MM.1S (cell line): ENCODE measurements around the gene SCUBE2.

Experiments used
- DNase-seq: peaks from one replicate; pipeline ENCODE4 v3.0.0-alpha.2; 2015
- H2AFZ ChIP-seq: fragments of 300-600 bp; sonication (generic); 2 replicates; pipeline ENCODE4 v1.6.0; 2016; ENCODE audit warnings: antibody characterized with exemption, low read length
- H3F3A ChIP-seq: fragments of 300-600 bp; sonication (generic); 2 replicates; pipeline ENCODE4 v1.6.1; 2016; ENCODE audit warnings: mild to moderate bottlenecking, antibody characterized with exemption, low read length, moderate library complexity, mixed read lengths; ENCODE audit not compliant: insufficient read depth
- H3K27ac ChIP-seq: fragments of 300-600 bp; sonication (generic); 2 replicates; pipeline ENCODE4 v1.5.1; 2016; ENCODE audit warnings: mild to moderate bottlenecking, low read length
- H3K27me3 ChIP-seq: fragments of 300-600 bp; sonication (generic); replicated peaks from 2 replicates; pipeline ENCODE4 v1.6.0; 2016; ENCODE audit warnings: low read length; ENCODE audit not compliant: insufficient read depth
- H3K36me3 ChIP-seq: fragments of 300-600 bp; sonication (generic); replicated peaks from 2 replicates; pipeline ENCODE4 v1.6.1; 2016; ENCODE audit warnings: mild to moderate bottlenecking, low read length, mixed read lengths; ENCODE audit not compliant: insufficient read depth
- H3K4me1 ChIP-seq: fragments of 300-600 bp; sonication (generic); 2 replicates; pipeline ENCODE4 v1.6.1; 2016; ENCODE audit warnings: low read length, mixed read lengths
- H3K4me2 ChIP-seq: fragments of 300-600 bp; sonication (generic); 2 replicates; pipeline ENCODE4 v1.6.0; 2016; ENCODE audit warnings: low read depth, low read length
- H3K4me3 ChIP-seq: fragments of 300-600 bp; sonication (generic); 2 replicates; pipeline ENCODE4 v1.5.1; 2016; ENCODE audit warnings: low read length, mixed read lengths
- H3K79me2 ChIP-seq: fragments of 300-600 bp; sonication (generic); 2 replicates; pipeline ENCODE4 v1.6.1; 2016; ENCODE audit warnings: mixed run types, low read length, mixed read lengths
- H3K9ac ChIP-seq: fragments of 300-600 bp; sonication (generic); 2 replicates; pipeline ENCODE4 v1.6.1; 2016; ENCODE audit warnings: low read length, mixed read lengths
- H3K9me2 ChIP-seq: fragments of 300-600 bp; sonication (generic); replicated peaks from 2 replicates; pipeline ENCODE4 v1.6.1; 2016; ENCODE audit warnings: mild to moderate bottlenecking, low read length, mixed read lengths; ENCODE audit not compliant: insufficient read depth
- H3K9me3 ChIP-seq: fragments of 300-600 bp; sonication (generic); replicated peaks from 2 replicates; pipeline ENCODE4 v1.6.1; 2016; ENCODE audit warnings: mild to moderate bottlenecking, low read length, mixed read lengths; ENCODE audit not compliant: insufficient read depth
- H4K20me1 ChIP-seq: fragments of 300-600 bp; sonication (generic); 2 replicates; pipeline ENCODE4 v1.6.1; 2016; ENCODE audit warnings: mild to moderate bottlenecking, low read length, moderate library complexity, mixed read lengths; ENCODE audit not compliant: insufficient read depth
- EZH2 ChIP-seq: fragments of 300-600 bp; sonication (generic); optimal IDR thresholded peaks from 2 replicates; pipeline ENCODE3; 2017; ENCODE audit warnings: low read depth, mild to moderate bottlenecking, antibody characterized with exemption, low read length, mixed read lengths
- EZH2phosphoT487 ChIP-seq: fragments of 300-600 bp; sonication (generic); IDR thresholded peaks from 2 replicates; pipeline ENCODE4 v1.6.1; 2018; ENCODE audit warnings: antibody characterized with exemption, low read length
- TF ChIP-seq, protein P1 (sequence below): fragments of 300-600 bp; sonication (generic); IDR thresholded peaks from 2 replicates; pipeline ENCODE4 v1.5.1; 2016; ENCODE audit warnings: antibody characterized with exemption, low read length, mixed read lengths

Gene SCUBE2

DNA sequence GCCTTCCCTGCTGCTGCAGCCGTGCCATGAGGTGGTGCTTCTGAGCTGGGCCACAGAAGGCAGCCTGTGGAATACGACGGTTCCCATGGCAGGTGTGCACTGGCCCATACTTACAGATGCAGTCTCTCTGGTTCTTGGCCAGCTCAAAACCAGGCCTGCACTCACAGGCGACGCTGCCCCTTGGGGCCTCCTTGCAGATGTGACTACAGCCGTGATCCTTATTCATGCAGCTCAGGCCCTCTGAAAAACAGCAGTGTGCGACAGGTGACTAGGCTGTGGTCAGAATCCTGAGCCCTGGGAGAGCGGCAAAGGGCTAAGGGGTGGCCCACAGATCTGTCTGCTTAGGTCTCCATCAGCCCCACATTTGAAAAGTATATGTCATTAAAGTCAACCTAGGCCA lies 22.1 kb downstream of the SCUBE2 start:
- H3K4me3 ChIP-seq, result no peak overlapping the region
- H2AFZ ChIP-seq, result no peak overlapping the region
- no peaks in the 10 kb centered on the region for H3K36me3 ChIP-seq
- no peak overlapping the region for H3K27ac ChIP-seq
- no peaks in the 10 kb centered on the region for H4K20me1 ChIP-seq
- no peak overlapping the region for H3K4me2 ChIP-seq
- no peaks in the 10 kb centered on the region for H3K79me2 ChIP-seq
- DNase-seq, result no peak
- H3K9ac ChIP-seq, result no peak overlapping the region
- H3K4me1 ChIP-seq, result 0 out of 2 replicates have a peak, but pooled peaks cover 3% of the 10 kb centered on the region
- no peaks in the 10 kb centered on the region for H3K27me3 ChIP-seq
- H3F3A ChIP-seq, result no peaks in the 10 kb centered on the region
- H3K9me2 ChIP-seq, result no peaks in the 10 kb centered on the region
- TF ChIP-seq EZH2, result no peak
- TF ChIP-seq, protein P1, sequence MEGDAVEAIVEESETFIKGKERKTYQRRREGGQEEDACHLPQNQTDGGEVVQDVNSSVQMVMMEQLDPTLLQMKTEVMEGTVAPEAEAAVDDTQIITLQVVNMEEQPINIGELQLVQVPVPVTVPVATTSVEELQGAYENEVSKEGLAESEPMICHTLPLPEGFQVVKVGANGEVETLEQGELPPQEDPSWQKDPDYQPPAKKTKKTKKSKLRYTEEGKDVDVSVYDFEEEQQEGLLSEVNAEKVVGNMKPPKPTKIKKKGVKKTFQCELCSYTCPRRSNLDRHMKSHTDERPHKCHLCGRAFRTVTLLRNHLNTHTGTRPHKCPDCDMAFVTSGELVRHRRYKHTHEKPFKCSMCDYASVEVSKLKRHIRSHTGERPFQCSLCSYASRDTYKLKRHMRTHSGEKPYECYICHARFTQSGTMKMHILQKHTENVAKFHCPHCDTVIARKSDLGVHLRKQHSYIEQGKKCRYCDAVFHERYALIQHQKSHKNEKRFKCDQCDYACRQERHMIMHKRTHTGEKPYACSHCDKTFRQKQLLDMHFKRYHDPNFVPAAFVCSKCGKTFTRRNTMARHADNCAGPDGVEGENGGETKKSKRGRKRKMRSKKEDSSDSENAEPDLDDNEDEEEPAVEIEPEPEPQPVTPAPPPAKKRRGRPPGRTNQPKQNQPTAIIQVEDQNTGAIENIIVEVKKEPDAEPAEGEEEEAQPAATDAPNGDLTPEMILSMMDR, result no peak
- no peak for TF ChIP-seq EZH2phosphoT487
- no peaks in the 10 kb centered on the region for H3K9me3 ChIP-seq

DNA sequence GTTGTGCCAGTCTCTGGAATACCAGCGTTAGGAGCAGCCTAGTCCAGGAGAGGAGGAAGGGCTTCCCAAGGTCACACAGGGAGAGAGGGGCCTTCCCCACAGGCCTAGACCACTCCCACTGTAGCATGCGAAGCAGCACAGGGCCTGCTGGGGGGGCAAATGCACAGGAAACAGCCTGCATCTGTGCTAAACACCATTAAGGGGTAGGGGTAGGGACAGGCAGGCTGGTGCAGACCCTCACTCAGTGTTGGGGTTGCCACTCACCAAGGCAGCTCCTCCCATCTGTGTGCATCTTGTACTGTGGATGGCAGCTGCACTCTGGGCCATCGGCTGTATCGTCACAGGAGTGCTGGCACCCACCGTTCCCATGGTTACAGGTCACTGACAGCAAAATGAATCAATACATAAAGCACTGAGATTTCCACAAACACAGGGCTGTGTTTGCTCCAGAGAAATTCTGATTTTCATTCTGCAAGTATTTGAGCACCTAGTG lies 24.9 kb downstream of the SCUBE2 start:
- H3K4me3 ChIP-seq, result no peak overlapping the region
- DNase-seq, result no peak
- TF ChIP-seq EZH2 (no peak), EZH2phosphoT487 (no peak)
- TF ChIP-seq, protein P1, result no peak
- H3K36me3 ChIP-seq, result no peaks in the 10 kb centered on the region
- H3K27ac ChIP-seq, result no peak overlapping the region
- 0 out of 2 replicates have a peak, but pooled peaks cover 1% of the 10 kb centered on the region for H3K4me1 ChIP-seq
- H3K9me2 ChIP-seq, result no peaks in the 10 kb centered on the region
- H3K4me2 ChIP-seq, result no peak overlapping the region
- H2AFZ ChIP-seq, result no peak overlapping the region
- H3K9ac ChIP-seq, result no peak overlapping the region
- no peaks in the 10 kb centered on the region for H4K20me1 ChIP-seq
- H3K79me2 ChIP-seq, result no peaks in the 10 kb centered on the region
- no peaks in the 10 kb centered on the region for H3F3A ChIP-seq
- H3K27me3 ChIP-seq, result peaks cover 9% of the 10 kb centered on the region
- H3K9me3 ChIP-seq, result no peaks in the 10 kb centered on the region

DNA sequence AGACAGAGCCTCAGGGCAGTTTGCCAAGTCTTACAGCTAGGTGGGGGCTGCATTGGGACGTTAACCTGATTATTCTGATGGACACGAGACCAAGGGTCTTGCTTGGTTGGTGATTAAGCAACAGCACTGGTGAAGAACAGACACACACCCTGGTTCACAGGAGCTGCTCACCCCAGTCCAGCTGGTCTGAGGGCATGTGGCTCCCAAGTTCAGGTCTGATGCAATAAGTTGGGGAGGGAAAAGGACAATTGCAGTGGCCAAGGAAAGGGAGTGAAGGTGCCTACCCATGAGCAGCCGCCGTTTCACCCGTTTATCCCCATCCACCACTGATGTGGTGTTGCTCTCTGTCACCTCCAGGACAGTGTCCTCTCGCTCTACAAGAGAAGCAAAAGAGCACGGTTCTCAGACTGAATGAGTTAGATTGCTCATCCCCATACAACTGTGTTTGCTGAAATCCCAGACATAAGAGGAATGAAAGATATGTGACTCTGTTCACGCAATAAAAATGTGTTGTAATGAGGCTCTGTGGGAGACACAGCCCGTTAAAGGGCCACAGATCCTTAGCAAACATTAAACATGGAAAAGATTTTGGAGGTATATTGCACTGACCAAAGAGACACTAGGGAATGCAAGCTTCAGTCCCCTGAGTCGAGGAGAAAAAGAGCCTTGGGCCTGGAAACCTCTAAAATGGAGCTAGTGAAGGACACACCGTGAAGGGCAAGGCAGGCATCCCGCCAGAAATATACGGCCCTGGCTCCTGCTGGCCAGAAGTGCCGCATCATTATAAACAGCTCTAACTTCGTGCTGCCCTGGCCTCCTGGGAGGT lies 25.6 kb downstream of the SCUBE2 start:
- Histone ChIP-seq H3K9me2 (no peaks in the 10 kb centered on the region), H2AFZ (no peak overlapping the region), H3K4me2 (no peak overlapping the region)

More for the DNA sequence above, 25.6 kb downstream of the SCUBE2 start:
- H4K20me1 ChIP-seq, result no peaks in the 10 kb centered on the region
- no peaks in the 10 kb centered on the region for H3K79me2 ChIP-seq
- H3K4me3 ChIP-seq, result no peak overlapping the region
- H3K9ac ChIP-seq, result no peak overlapping the region
- peaks cover 9% of the 10 kb centered on the region for H3K27me3 ChIP-seq
- TF ChIP-seq EZH2phosphoT487, result no peak
- TF ChIP-seq, protein P1, result no peak
- H3K27ac ChIP-seq, result no peak overlapping the region
- no peaks in the 10 kb centered on the region for H3F3A ChIP-seq
- DNase-seq, result no peak
- no peaks in the 10 kb centered on the region for H3K36me3 ChIP-seq
- H3K4me1 ChIP-seq, result peaks cover 2% of the 10 kb centered on the region; the same call in 1 of the 2 replicates
- no peaks in the 10 kb centered on the region for H3K9me3 ChIP-seq
